IMR-90 (cell line): ENCODE results near the gene NCOA7. TPM values are rescaled to one million over a fixed set of nuclear protein-coding genes. Genes with fewer than 3 reads are reported as not detected.
A peak's percentile ranks its signal among the peaks of the same experiment; 100 is the strongest.

Source experiments
- ATAC-seq: fragments of 200-7000 bp; cut with Tn5 transposase; 2 replicates; pipeline ENCODE4 v1.9.1; 2020; ENCODE audit warnings: low read depth, mild to moderate bottlenecking, moderate library complexity
- BruUV-seq: library from RNA; stranded (reverse); fragments of 400-500 nt; replicated peaks from 2 replicates; lab custom pipeline; 2021; lab: Mats Ljungman, UMichigan
- CTCF ChIA-PET: fragments of 300-600 bp; formaldehyde crosslinking; extraction: SDS; loops from one replicate; lab custom pipeline; 2021; ENCODE audit warnings: antibody characterized with exemption; lab: Yijun Ruan, JAX
- POLR2A ChIA-PET: fragments of 300-600 bp; sonication (Branson Sonifier 250); formaldehyde crosslinking; loops from one replicate; lab custom pipeline; 2022; ENCODE audit warnings: antibody characterized with exemption; ENCODE audit not compliant: unreplicated experiment; lab: Charles Lee
- DNase-seq: peaks from one replicate; pipeline ENCODE4 v3.0.0; 2013
- H2AFZ ChIP-seq: replicated peaks from 2 replicates; pipeline ENCODE3; 2013; ENCODE audit warnings: low read length, mild to moderate bottlenecking; ENCODE audit not compliant: poor library complexity
- H2AK5ac ChIP-seq: 2 replicates; pipeline ENCODE4 v1.6.1; 2013; ENCODE audit warnings: low read depth, low read length, inconsistent platforms
- H2AK9ac ChIP-seq: replicated peaks from 2 replicates; pipeline ENCODE3; 2013; ENCODE audit warnings: mild to moderate bottlenecking, low read depth, low read length, moderate library complexity; ENCODE audit not compliant: poor library complexity
- H2BK120ac ChIP-seq: 2 replicates; pipeline ENCODE4 v1.6.1; 2013; ENCODE audit warnings: low read depth, low read length, inconsistent platforms
- H2BK15ac ChIP-seq: 3 replicates; pipeline ENCODE4 v1.6.1; 2013; ENCODE audit warnings: low read depth, low read length, inconsistent platforms
- H2BK20ac ChIP-seq: 2 replicates; pipeline ENCODE4 v1.6.1; 2013; ENCODE audit warnings: low read depth, mild to moderate bottlenecking, inconsistent platforms, low read length, moderate library complexity
- H2BK5ac ChIP-seq: 2 replicates; pipeline ENCODE4 v1.6.1; 2013; ENCODE audit warnings: mild to moderate bottlenecking, low read depth, low read length, inconsistent platforms; ENCODE audit not compliant: poor library complexity, severe bottlenecking
- H3K14ac ChIP-seq: replicated peaks from 2 replicates; pipeline ENCODE4 v1.6.1; 2013; ENCODE audit warnings: low read depth, low read length, inconsistent platforms
- H3K18ac ChIP-seq: 2 replicates; pipeline ENCODE4 v1.6.1; 2013; ENCODE audit warnings: low read depth, low read length, control low read depth
- H3K23ac ChIP-seq: 2 replicates; pipeline ENCODE4 v1.6.1; 2013; ENCODE audit warnings: low read depth, low read length, inconsistent platforms
- H3K27ac ChIP-seq: 2 replicates; pipeline ENCODE4 v1.5.1; 2013; ENCODE audit warnings: mild to moderate bottlenecking, control low read depth, low read length; ENCODE audit not compliant: insufficient read depth
- H3K27me3 ChIP-seq: 2 replicates; pipeline ENCODE4 v1.6.1; 2013; ENCODE audit warnings: low read length; ENCODE audit not compliant: control insufficient read depth, insufficient read depth
- H3K36me3 ChIP-seq: 2 replicates; pipeline ENCODE4 v1.6.1; 2013; ENCODE audit warnings: low read length, mixed read lengths; ENCODE audit not compliant: control insufficient read depth, insufficient read depth
- H3K4ac ChIP-seq: 2 replicates; pipeline ENCODE4 v1.6.1; 2013; ENCODE audit warnings: low read depth, low read length, inconsistent platforms
- H3K4me1 ChIP-seq: 2 replicates; pipeline ENCODE4 v1.6.1; 2013; ENCODE audit warnings: low read length, mixed read lengths; ENCODE audit not compliant: control insufficient read depth, insufficient read depth
- H3K4me2 ChIP-seq: 2 replicates; pipeline ENCODE4 v1.6.1; 2013; ENCODE audit warnings: low read depth, mild to moderate bottlenecking, control low read depth, low read length, moderate library complexity
- H3K4me3 ChIP-seq: 2 replicates; pipeline ENCODE4 v1.5.1; 2013; ENCODE audit warnings: low read depth, mild to moderate bottlenecking, control low read depth, low read length, moderate library complexity; ENCODE audit not compliant: insufficient read depth
- H3K56ac ChIP-seq: 2 replicates; pipeline ENCODE4 v1.6.1; 2013; ENCODE audit warnings: low read length, inconsistent platforms; ENCODE audit not compliant: insufficient read depth; ENCODE audit errors: extremely low read depth
- H3K79me1 ChIP-seq, 2 experiments: 2 replicates each; pipeline ENCODE4 v1.6.1; 2013; ENCODE audit warnings: low read length in 2 of 2, inconsistent platforms in 1 of 2, low read depth in 1 of 2
- H3K9ac ChIP-seq: 2 replicates; pipeline ENCODE4 v1.6.1; 2013; ENCODE audit warnings: low read depth, low read length, control low read depth
- H3K9me1 ChIP-seq: 2 replicates; pipeline ENCODE4 v1.6.1; 2013; ENCODE audit warnings: low read length, inconsistent platforms; ENCODE audit not compliant: insufficient read depth
- H3K9me3 ChIP-seq: 2 replicates; pipeline ENCODE4 v1.6.1; 2013; ENCODE audit warnings: low read length; ENCODE audit not compliant: control insufficient read depth, insufficient read depth
- H4K20me1 ChIP-seq: 2 replicates; pipeline ENCODE4 v1.6.1; 2013; ENCODE audit warnings: low read length, inconsistent platforms; ENCODE audit not compliant: insufficient read depth
- H4K5ac ChIP-seq: 2 replicates; pipeline ENCODE4 v1.6.1; 2013; ENCODE audit warnings: mild to moderate bottlenecking, low read depth, low read length, control low read depth
- H4K8ac ChIP-seq, 2 experiments: 2 replicates each; pipeline ENCODE4 v1.6.1; 2013; ENCODE audit warnings: low read depth in 2 of 2, low read length in 2 of 2, control low read depth in 1 of 2, inconsistent platforms in 1 of 2
- H4K91ac ChIP-seq: 2 replicates; pipeline ENCODE4 v1.6.1; 2013; ENCODE audit warnings: low read depth, low read length, inconsistent platforms; ENCODE audit not compliant: insufficient read depth
- CHD1 ChIP-seq: IDR thresholded peaks from 2 replicates; pipeline ENCODE4 v1.6.1; 2012; ENCODE audit warnings: low read depth, low read length, improper control_type of control experiment
- FOS ChIP-seq: fragments of 150-350 bp; IDR thresholded peaks from 2 replicates; pipeline ENCODE4 v1.6.1; 2016; ENCODE audit warnings: low read depth, low read length
- MAFK ChIP-seq: IDR thresholded peaks from 2 replicates; pipeline ENCODE4 v1.6.1; 2012; ENCODE audit warnings: low read depth, low read length, improper control_type of control experiment
- MAZ ChIP-seq: IDR thresholded peaks from 2 replicates; pipeline ENCODE4 v1.6.1; 2012; ENCODE audit warnings: low read depth, mild to moderate bottlenecking, low read length, improper control_type of control experiment, moderate library complexity, borderline replicate concordance
- MXI1 ChIP-seq: IDR thresholded peaks from 2 replicates; pipeline ENCODE4 v1.6.1; 2012; ENCODE audit warnings: low read depth, mild to moderate bottlenecking, low read length, moderate library complexity, borderline replicate concordance
- POLR2A ChIP-seq: IDR thresholded peaks from 2 replicates; pipeline ENCODE4 v1.6.1; 2012; ENCODE audit warnings: mild to moderate bottlenecking, low read depth, low read length
- RAD21 ChIP-seq: IDR thresholded peaks from 2 replicates; pipeline ENCODE4 v1.6.1; 2012; ENCODE audit warnings: low read length, improper control_type of control experiment
- RFX5 ChIP-seq: IDR thresholded peaks from 2 replicates; pipeline ENCODE4 v1.8.0; 2012; ENCODE audit warnings: low read depth, mild to moderate bottlenecking, low read length, moderate library complexity
- SMC3 ChIP-seq: fragments of 150-350 bp; IDR thresholded peaks from 2 replicates; pipeline ENCODE4 v1.6.1; 2016; ENCODE audit warnings: low read depth, mild to moderate bottlenecking, antibody characterized with exemption, low read length, moderate library complexity
- WGBS, 2 experiments: methylation state at CpG; one replicate each; pipeline versions ENCODE4 v1.1.5 to v1.1.7; 2013; ENCODE audit warnings: missing lambda C conversion rate in 2 of 2; ENCODE audit not compliant: insufficient read length in 1 of 2; ENCODE audit errors: extremely low coverage in 2 of 2; 5-methylcytosine and 5-hydroxymethylcytosine counted together
- dilution Hi-C: fragments of 300-500 bp; cut with HindIII; formaldehyde crosslinking; loops from one replicate; pipeline ENCODE4 v1.14.3; 2018; ENCODE audit warnings: low sequenced_read_pairs; ENCODE audit not compliant: unreplicated experiment
- in situ Hi-C: fragments of 300-500 bp; cut with MboI; formaldehyde crosslinking; loops from 3 replicates; pipeline ENCODE4 v1.14.3; 2019; ENCODE audit warnings: low sequenced_read_pairs, inconsistent platforms, mixed read lengths
- intact Hi-C: fragments of 100-400 bp; cut with micrococcal nuclease; formaldehyde crosslinking; loops from 2 replicates; pipeline ENCODE4 v1.10.0; 2022
- polyA plus RNA-seq, 3 experiments: library from polyadenylated mRNA; depleted of rRNA; stranded (reverse); fragments of >200 nt; gene quantifications; 2 replicates each; pipeline ENCODE4 v1.2.3, GENCODE V29; 2012; ENCODE audit warnings: low replicate concordance in 1 of 3
- total RNA-seq: library from RNA; depleted of rRNA; stranded (reverse); fragments of >200 nt; gene quantifications from 2 replicates; pipeline ENCODE4 v1.2.3, GENCODE V29; 2012
- TF ChIP-seq, protein P1 (sequence below): conservative IDR thresholded peaks from 2 replicates; pipeline ENCODE4 v1.5.1; 2012; ENCODE audit warnings: mild to moderate bottlenecking, low read depth, low read length, improper control_type of control experiment
- TF ChIP-seq, protein P2 (sequence below): fragments of 150-350 bp; IDR thresholded peaks from 2 replicates; pipeline ENCODE4 v1.6.1; 2017; ENCODE audit warnings: mild to moderate bottlenecking, antibody characterized with exemption, low read length, low read depth

The NCOA7 gene
- total and polyA plus RNA-seq, 2 of the 4 experiments (the other 2 are of a cell fraction) = 12.6 to 12.9 TPM

DNA sequence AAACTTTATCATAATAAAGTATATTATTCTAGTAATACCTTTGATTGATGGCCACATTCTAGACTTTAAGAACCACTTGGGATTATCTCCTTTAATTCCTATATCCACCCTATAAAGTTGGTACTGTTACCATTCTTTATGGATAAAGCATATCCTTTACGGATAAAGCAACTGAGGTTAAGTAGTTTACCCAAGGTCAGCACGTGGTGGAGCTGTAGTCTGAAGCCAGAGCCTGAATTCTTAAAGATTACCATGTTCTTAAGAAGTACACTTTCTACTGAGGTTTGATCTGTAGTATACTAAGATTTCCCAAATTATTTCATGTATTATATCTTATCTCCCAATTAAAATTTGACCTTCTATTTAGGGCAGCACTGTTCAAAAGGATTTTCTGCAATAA lies 3.0 kb upstream of the NCOA7 start:
- no CpG with 5 or more reads among the region's 2 CpGs for WGBS, 2 experiments
- intact Hi-C loops (no loop called here), in situ Hi-C loops (loop anchor here (5.0 kb wide), 1 partner anchor 170 kb away; the partner anchor contains the start of gene HINT3)

More for the DNA sequence above, 3.0 kb upstream of the NCOA7 start:
- H3K4ac ChIP-seq = no peak overlapping the region
- H3K4me1 ChIP-seq = peaks cover 6% of the 10 kb centered on the region
- no peak overlapping the region for H2BK5ac ChIP-seq
- POLR2A ChIA-PET = no interaction called here
- H4K8ac ChIP-seq = no peak overlapping the region
- H4K91ac ChIP-seq = no peak overlapping the region
- CTCF ChIA-PET = interaction anchor here (1.1 to 4.9 kb wide), 2 partner anchors 110 to 169 kb away, joined by 4 to 45 read pairs; partner anchors contain the start of gene HINT3
- H3K18ac ChIP-seq = no peak overlapping the region
- H4K5ac ChIP-seq = no peak overlapping the region
- dilution Hi-C loops = no loop called here
- no peaks in the 10 kb centered on the region for H4K20me1 ChIP-seq
- no peak overlapping the region for H2BK20ac ChIP-seq
- H2BK15ac ChIP-seq = no peak overlapping the region
- no peak overlapping the region for H2AK9ac ChIP-seq
- H2AFZ ChIP-seq = no peak overlapping the region
- no peaks in the 10 kb centered on the region for H3K9me3 ChIP-seq
- H3K79me1 ChIP-seq = peaks cover 2 to 9% of the 10 kb centered on the region in 2 experiments; a peak in 2 of 4 replicates
- H3K27ac ChIP-seq = no peak overlapping the region
- no TSS peak for BruUV-seq
- H3K14ac ChIP-seq = no peak overlapping the region
- H3K9ac ChIP-seq = no peak overlapping the region
- H3K27me3 ChIP-seq = no peaks in the 10 kb centered on the region
- no peaks in the 10 kb centered on the region for H3K9me1 ChIP-seq
- no peak overlapping the region for H2BK120ac ChIP-seq
- H3K4me3 ChIP-seq = no peak overlapping the region
- ATAC-seq = no peak
- H2AK5ac ChIP-seq = no peak overlapping the region
- DNase-seq = peak; percentile 54
- no peak for TF ChIP-seq MAZ
- no peak for TF ChIP-seq CHD1
- no peak for TF ChIP-seq FOS
- no peak for TF ChIP-seq RFX5
- TF ChIP-seq MXI1 = no peak
- TF ChIP-seq POLR2A = no peak
- TF ChIP-seq, protein P1, sequence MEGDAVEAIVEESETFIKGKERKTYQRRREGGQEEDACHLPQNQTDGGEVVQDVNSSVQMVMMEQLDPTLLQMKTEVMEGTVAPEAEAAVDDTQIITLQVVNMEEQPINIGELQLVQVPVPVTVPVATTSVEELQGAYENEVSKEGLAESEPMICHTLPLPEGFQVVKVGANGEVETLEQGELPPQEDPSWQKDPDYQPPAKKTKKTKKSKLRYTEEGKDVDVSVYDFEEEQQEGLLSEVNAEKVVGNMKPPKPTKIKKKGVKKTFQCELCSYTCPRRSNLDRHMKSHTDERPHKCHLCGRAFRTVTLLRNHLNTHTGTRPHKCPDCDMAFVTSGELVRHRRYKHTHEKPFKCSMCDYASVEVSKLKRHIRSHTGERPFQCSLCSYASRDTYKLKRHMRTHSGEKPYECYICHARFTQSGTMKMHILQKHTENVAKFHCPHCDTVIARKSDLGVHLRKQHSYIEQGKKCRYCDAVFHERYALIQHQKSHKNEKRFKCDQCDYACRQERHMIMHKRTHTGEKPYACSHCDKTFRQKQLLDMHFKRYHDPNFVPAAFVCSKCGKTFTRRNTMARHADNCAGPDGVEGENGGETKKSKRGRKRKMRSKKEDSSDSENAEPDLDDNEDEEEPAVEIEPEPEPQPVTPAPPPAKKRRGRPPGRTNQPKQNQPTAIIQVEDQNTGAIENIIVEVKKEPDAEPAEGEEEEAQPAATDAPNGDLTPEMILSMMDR = peak; percentile 51
- TF ChIP-seq, protein P2, sequence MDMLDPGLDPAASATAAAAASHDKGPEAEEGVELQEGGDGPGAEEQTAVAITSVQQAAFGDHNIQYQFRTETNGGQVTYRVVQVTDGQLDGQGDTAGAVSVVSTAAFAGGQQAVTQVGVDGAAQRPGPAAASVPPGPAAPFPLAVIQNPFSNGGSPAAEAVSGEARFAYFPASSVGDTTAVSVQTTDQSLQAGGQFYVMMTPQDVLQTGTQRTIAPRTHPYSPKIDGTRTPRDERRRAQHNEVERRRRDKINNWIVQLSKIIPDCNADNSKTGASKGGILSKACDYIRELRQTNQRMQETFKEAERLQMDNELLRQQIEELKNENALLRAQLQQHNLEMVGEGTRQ = no peak; the same call in 1 of the 2 replicates
- no peak for TF ChIP-seq MAFK
- TF ChIP-seq RAD21 = peak; percentile 37; the same call in 1 of the 2 replicates
- peak; percentile 15; the same call in 1 of the 2 replicates for TF ChIP-seq SMC3
- no peaks in the 10 kb centered on the region for H3K36me3 ChIP-seq
- H3K23ac ChIP-seq = no peak overlapping the region
- no peak overlapping the region for H3K4me2 ChIP-seq
- no peak overlapping the region for H3K56ac ChIP-seq
